NCI-H2196 treated with DMSO at 0.1 percent for 48 hours (cell line): ENCODE data around the gene OVCH1.
"Not testable (repeated sequence)": the region's sequence is repeated elsewhere in the genome, so short reads cannot be mapped to it uniquely, and the experiment has no call there.

Source experiments
- DNase-seq: peaks from one replicate; lab custom pipeline; 2025; ENCODE audit not compliant: unreplicated experiment; lab: John Stamatoyannopoulos, UW

The OVCH1 gene

GRCh38 chr12:29414368-29414767, 83.1 kb downstream of the OVCH1 start:
- DNase-seq, result no peak

GRCh38 chr12:29405561-29405960, 91.9 kb downstream of the OVCH1 start:
- no peak for DNase-seq

- DNase-seq, result no peak
Measured at GRCh38 chr12:29403991-29404390, 93.5 kb downstream of the OVCH1 start.

GRCh38 chr12:29402437-29402836, 95.0 kb downstream of the OVCH1 start:
- no peak for DNase-seq

- DNase-seq, result no peak
Measured at GRCh38 chr12:29398495-29398894, 99.0 kb downstream of the OVCH1 start.

GRCh38 chr12:29396774-29397173, 100.7 kb downstream of the OVCH1 start:
- DNase-seq, result no peak

GRCh38 chr12:29395356-29395755, 102.1 kb downstream of the OVCH1 start:
- no peak for DNase-seq

GRCh38 chr12:29390419-29390818, 107.1 kb downstream of the OVCH1 start:
- DNase-seq, result not testable (repeated sequence)

GRCh38 chr12:29389295-29389919, 108.1 kb downstream of the OVCH1 start:
- no peak for DNase-seq

GRCh38 chr12:29386084-29386680, 111.3 kb downstream of the OVCH1 start:
- not testable (repeated sequence) for DNase-seq

GRCh38 chr12:29385194-29385593, 112.3 kb downstream of the OVCH1 start:
- not testable (repeated sequence) for DNase-seq

- DNase-seq, result no peak
Measured at GRCh38 chr12:29382251-29382650, 115.2 kb downstream of the OVCH1 start.

- DNase-seq, result peak; percentile 100
Measured at GRCh38 chr12:29380536-29381523, 116.7 kb downstream of the OVCH1 start, which contains the start of gene ERGIC2. Gene ERGIC2, minus strand, starts transcription at chr12:29381172. Its CDS starts 9,539 bp downstream, at chr12:29371633.
